Activated naive CD4-positive, alpha-beta T cell treated with anti-CD3 and anti-CD28 coated beads for 36 hours (primary cell): ENCODE results near the gene TLL2. TPM values are rescaled to one million over a fixed set of nuclear protein-coding genes. Genes with fewer than 3 reads are reported as not detected.
A peak's percentile ranks its signal among the peaks of the same experiment; 100 is the strongest.

Experiments used
- CTCF ChIA-PET: fragments of 350-600 bp; sonication (Branson Sonifier 250); formaldehyde crosslinking; loops from one replicate; lab custom pipeline; 2021; ENCODE audit warnings: antibody characterized with exemption; lab: Charles Lee
- DNase-seq: peaks from one replicate; pipeline ENCODE4 v3.0.0-alpha.2; 2020
- H3K27ac Mint-ChIP-seq: one replicate; pipeline ENCODE4 v1.8.0; 2021; ENCODE audit warnings: mild to moderate bottlenecking, mixed read lengths
- H3K27me3 Mint-ChIP-seq: one replicate; pipeline ENCODE4 v1.8.0; 2021; ENCODE audit warnings: low read depth, mixed read lengths
- H3K36me3 Mint-ChIP-seq: one replicate; pipeline ENCODE4 v1.8.0; 2021; ENCODE audit warnings: low read depth, mixed read lengths
- H3K4me1 Mint-ChIP-seq: one replicate; pipeline ENCODE4 v1.8.0; 2021; ENCODE audit warnings: low read depth, mixed read lengths
- H3K4me3 Mint-ChIP-seq: one replicate; pipeline ENCODE4 v1.8.0; 2021; ENCODE audit warnings: mild to moderate bottlenecking, moderate library complexity, mixed read lengths
- H3K9me3 Mint-ChIP-seq: one replicate; pipeline ENCODE4 v1.8.0; 2021; ENCODE audit warnings: mixed read lengths
- intact Hi-C: fragments of 100-400 bp; cut with micrococcal nuclease; formaldehyde crosslinking; loops from one replicate; pipeline ENCODE4 v1.15.1; 2023
- total RNA-seq, 2 experiments: library from RNA; stranded (reverse); gene quantifications; one replicate each; pipeline ENCODE4 v1.2.3, GENCODE V29; 2021

TLL2 gene
- total RNA-seq, 2 experiments from 2014 or later: 0.07 TPM; not detected in 1

DNA sequence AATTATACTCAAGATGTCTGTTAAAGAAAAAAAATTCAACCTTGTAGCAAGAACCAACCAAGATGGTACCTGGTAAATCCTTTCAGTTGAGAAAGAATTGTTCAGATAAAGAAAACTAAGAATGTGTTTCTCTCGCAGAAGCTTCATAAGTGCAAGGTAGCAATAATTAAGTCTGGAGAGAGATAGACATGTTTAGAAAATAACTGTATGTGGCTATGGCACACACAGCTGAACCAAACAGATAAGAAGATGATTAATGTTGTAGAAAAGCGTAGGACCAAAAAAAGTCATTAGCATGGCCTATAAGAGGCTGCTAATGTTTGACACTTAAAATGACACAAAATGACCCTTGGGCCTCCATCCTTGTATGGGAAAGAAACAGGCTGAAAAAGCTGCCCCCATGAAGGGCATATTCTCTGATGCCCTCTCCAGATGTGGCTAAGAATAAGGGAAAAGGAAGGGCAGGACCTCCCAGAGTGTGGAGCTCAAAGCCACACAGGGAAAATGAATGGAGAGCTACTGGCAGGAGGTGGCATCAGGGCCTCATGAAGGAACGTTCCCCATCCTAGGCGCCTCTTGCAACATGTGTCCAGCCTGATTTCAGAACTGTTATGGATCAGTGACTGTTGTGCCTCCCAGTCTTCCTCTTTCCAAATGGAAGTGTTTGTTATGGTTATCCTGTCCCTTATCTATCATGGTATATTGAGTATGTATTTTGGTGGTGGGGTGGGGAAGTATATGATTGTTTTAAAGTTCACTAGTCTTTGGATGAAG is 30.7 kb downstream of the TLL2 start:
- CTCF ChIA-PET: no interaction called here
- H3K27me3 Mint-ChIP-seq: peaks cover 6% of the 10 kb centered on the region

DNA sequence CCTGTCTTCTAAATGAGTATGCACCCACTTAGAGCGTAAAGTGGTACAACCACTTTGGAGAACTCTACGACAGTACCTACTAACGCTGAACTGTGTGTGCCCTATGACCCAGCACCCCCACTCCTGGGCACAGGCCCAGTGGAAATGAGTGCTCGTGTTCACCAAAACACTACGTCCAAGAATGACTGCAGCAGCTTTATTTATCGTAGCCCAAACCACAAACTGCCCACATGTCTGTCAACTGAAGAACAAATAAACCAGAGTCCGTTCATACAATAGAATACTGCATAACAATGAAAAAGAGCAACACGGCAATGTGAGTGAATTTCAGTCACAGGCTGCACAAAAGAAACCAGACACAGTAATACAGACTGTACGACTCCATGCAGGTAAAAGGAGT is 35.4 kb downstream of the TLL2 start:
- H3K27ac Mint-ChIP-seq: no peak overlapping the region
- no peak for DNase-seq

More for the DNA sequence above, 30.7 kb downstream of the TLL2 start:
- no peak overlapping the region for H3K27ac Mint-ChIP-seq
- intact Hi-C loops: no loop called here
- H3K4me1 Mint-ChIP-seq: no peaks in the 10 kb centered on the region
- no peaks in the 10 kb centered on the region for H3K36me3 Mint-ChIP-seq
- DNase-seq: no peak
- no peak overlapping the region for H3K4me3 Mint-ChIP-seq
- no peaks in the 10 kb centered on the region for H3K9me3 Mint-ChIP-seq

DNA sequence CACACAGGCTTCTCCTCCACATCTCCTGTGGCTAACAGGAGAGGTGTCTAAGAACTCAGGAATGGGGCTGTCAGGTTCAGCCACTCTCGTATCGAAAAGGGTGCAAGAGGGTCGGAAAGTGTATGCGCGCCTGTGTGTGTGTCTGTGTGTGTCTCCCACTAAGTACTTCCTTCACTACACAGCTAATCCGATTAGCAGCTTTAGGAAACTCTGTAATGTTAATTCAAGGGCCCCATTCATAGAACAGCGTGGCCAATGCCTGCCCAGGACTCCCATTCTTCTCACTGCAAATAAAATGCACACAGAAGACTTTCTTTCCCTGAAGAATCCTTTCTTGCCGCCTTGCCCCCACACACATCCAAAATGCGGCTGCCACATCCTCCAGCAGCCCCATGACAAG is 39.9 kb downstream of the TLL2 start:
- no peak overlapping the region for H3K4me3 Mint-ChIP-seq
- H3K27me3 Mint-ChIP-seq: peaks cover 7% of the 10 kb centered on the region
- no peak overlapping the region for H3K27ac Mint-ChIP-seq
- DNase-seq: no peak
- H3K9me3 Mint-ChIP-seq: no peaks in the 10 kb centered on the region
- H3K4me1 Mint-ChIP-seq: no peaks in the 10 kb centered on the region
- CTCF ChIA-PET: no interaction called here
- H3K36me3 Mint-ChIP-seq: no peaks in the 10 kb centered on the region
- intact Hi-C loops: no loop called here

More for the DNA sequence above, 35.4 kb downstream of the TLL2 start:
- no peaks in the 10 kb centered on the region for H3K36me3 Mint-ChIP-seq
- no peaks in the 10 kb centered on the region for H3K4me1 Mint-ChIP-seq
- H3K4me3 Mint-ChIP-seq: no peak overlapping the region
- no peaks in the 10 kb centered on the region for H3K9me3 Mint-ChIP-seq
- peaks cover 3% of the 10 kb centered on the region for H3K27me3 Mint-ChIP-seq
- intact Hi-C loops: no loop called here
- CTCF ChIA-PET: no interaction called here

- peak; percentile 57 for DNase-seq
- CTCF ChIA-PET: interaction anchor here (0.6 to 1.5 kb wide), 4 partner anchors 41 to 91 kb away, joined by 3 to 5 read pairs (median 4); no protein-coding TSS in a partner anchor
- Mint-ChIP-seq H3K27ac (no peak overlapping the region), H3K27me3 (peaks cover 10% of the 10 kb centered on the region), H3K4me1 (no peaks in the 10 kb centered on the region), H3K4me3 (no peak overlapping the region), H3K9me3 (no peaks in the 10 kb centered on the region), H3K36me3 (no peaks in the 10 kb centered on the region)
- intact Hi-C loops: no loop called here
Measured at GRCh38 chr10:96470116-96470743, 43.5 kb downstream of the TLL2 start.

- no peak for DNase-seq
- Mint-ChIP-seq H3K9me3 (no peaks in the 10 kb centered on the region), H3K4me1 (no peaks in the 10 kb centered on the region), H3K36me3 (no peaks in the 10 kb centered on the region), H3K27me3 (peaks cover 10% of the 10 kb centered on the region), H3K27ac (no peak overlapping the region), H3K4me3 (no peak overlapping the region)
- intact Hi-C loops: no loop called here
- CTCF ChIA-PET: interaction anchor here (0.6 kb wide), 1 partner anchor 300 kb away, joined by 3 read pairs; no protein-coding TSS in a partner anchor
Measured at GRCh38 chr10:96468845-96469244, 44.9 kb downstream of the TLL2 start.

- CTCF ChIA-PET: no interaction called here
- intact Hi-C loops: no loop called here
- no peak overlapping the region for H3K4me3 Mint-ChIP-seq
- H3K36me3 Mint-ChIP-seq: no peaks in the 10 kb centered on the region
- no peak for DNase-seq
- no peak overlapping the region for H3K27ac Mint-ChIP-seq
- peaks cover 15% of the 10 kb centered on the region for H3K27me3 Mint-ChIP-seq
- peaks cover 2% of the 10 kb centered on the region for H3K9me3 Mint-ChIP-seq
- H3K4me1 Mint-ChIP-seq: no peaks in the 10 kb centered on the region
Measured at GRCh38 chr10:96465599-96465998, 48.1 kb downstream of the TLL2 start.

- intact Hi-C loops: no loop called here
- DNase-seq: no peak
- no peak overlapping the region for H3K27ac Mint-ChIP-seq
- CTCF ChIA-PET: no interaction called here
- no peak overlapping the region for H3K4me3 Mint-ChIP-seq
- peaks cover 6% of the 10 kb centered on the region for H3K27me3 Mint-ChIP-seq
- H3K4me1 Mint-ChIP-seq: no peaks in the 10 kb centered on the region
- no peaks in the 10 kb centered on the region for H3K36me3 Mint-ChIP-seq
- peaks cover 7% of the 10 kb centered on the region for H3K9me3 Mint-ChIP-seq
Measured at GRCh38 chr10:96463562-96463961, 50.2 kb downstream of the TLL2 start.

DNA sequence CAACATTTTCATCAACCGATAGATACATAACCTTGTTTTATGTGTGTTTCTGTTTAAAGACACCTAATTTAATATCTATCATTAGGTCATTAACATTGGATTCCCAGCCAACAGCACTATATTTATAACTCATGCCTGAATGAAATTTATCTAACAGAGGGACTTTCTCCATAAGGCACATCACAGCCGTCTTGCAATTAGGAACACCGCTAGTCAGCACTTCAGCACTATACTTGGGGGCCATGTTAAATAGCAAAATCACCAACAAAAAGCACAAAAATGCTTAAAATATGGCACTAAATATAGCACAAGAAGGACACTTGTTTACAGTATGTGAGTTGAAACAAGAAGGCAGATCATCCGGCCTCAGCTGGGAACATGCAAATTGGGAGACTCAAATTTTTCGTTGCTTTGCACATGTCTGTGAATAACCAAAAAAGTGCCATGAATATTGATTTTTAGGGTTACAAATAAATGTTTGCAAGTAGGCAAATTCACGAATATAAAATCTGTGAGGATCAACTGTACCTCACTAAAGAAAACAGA is 51.0 kb downstream of the TLL2 start:
- CTCF ChIA-PET: no interaction called here
- intact Hi-C loops: no loop called here
- Mint-ChIP-seq H3K4me1 (no peaks in the 10 kb centered on the region), H3K4me3 (no peak overlapping the region), H3K27ac (no peak overlapping the region), H3K36me3 (no peaks in the 10 kb centered on the region), H3K27me3 (peaks cover 7% of the 10 kb centered on the region), H3K9me3 (peaks cover 7% of the 10 kb centered on the region)
- DNase-seq: no peak

- no peak for DNase-seq
- intact Hi-C loops: no loop called here
- Mint-ChIP-seq H3K4me1 (no peaks in the 10 kb centered on the region), H3K4me3 (no peak overlapping the region), H3K27me3 (peaks cover 13% of the 10 kb centered on the region), H3K9me3 (peaks cover 7% of the 10 kb centered on the region), H3K36me3 (no peaks in the 10 kb centered on the region), H3K27ac (no peak overlapping the region)
- CTCF ChIA-PET: no interaction called here
Measured at GRCh38 chr10:96460316-96460715, 53.4 kb downstream of the TLL2 start.

DNA sequence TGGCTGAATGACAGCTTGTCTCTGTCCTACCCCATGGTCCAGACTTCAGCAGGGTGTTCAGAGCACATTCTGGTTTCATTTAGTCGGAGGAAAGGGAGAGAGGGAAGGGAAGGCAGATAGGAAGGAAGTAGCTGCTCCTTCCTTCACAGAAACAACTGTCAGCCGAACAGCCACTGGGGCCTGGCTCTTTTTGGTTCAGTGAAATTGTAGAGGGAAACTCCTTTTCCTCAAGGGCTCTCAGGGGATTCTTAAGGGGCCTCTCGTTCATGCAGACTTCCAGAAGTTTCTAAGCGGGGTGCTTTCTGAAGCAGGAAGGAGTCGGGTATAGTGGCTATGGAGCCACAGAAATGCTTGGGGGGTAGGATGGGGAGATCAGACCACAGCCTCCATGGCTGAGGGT is 56.4 kb downstream of the TLL2 start:
- Mint-ChIP-seq H3K4me3 (no peak overlapping the region), H3K9me3 (peaks cover 7% of the 10 kb centered on the region), H3K27ac (no peak overlapping the region), H3K4me1 (no peaks in the 10 kb centered on the region), H3K27me3 (peaks cover 8% of the 10 kb centered on the region), H3K36me3 (no peaks in the 10 kb centered on the region)
- intact Hi-C loops: no loop called here
- no peak for DNase-seq
- CTCF ChIA-PET: no interaction called here

DNA sequence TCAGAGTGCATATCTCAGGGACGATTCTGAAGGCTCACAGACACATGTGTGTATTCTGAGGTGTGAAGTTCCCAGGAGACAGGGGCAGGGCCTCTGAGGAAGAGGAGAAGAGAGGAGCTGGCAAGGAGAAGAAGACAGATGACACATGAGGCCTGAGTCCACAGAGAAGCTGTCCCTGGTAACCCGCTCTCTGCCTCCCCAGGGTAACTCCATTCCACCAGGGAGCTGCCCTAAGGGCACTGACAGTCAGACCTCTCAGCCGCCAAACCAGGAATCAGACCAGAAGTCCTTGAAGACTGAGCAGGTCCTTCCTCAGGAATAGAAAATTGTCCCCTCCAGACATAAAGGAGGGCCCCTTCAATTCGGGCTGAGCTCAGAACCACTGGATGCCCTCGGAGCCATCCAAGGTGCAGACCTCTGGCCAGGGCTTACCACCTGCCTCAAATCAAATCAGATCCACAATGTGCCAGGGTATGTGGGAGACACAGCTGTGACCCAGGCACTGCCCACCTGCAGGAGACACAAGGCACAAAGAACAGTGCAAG is 57.4 kb downstream of the TLL2 start:
- Mint-ChIP-seq H3K9me3 (peaks cover 7% of the 10 kb centered on the region), H3K4me1 (no peaks in the 10 kb centered on the region), H3K27ac (no peak overlapping the region), H3K36me3 (no peaks in the 10 kb centered on the region), H3K4me3 (no peak overlapping the region), H3K27me3 (peaks cover 8% of the 10 kb centered on the region)
- DNase-seq: no peak
- CTCF ChIA-PET: no interaction called here
- intact Hi-C loops: no loop called here

DNA sequence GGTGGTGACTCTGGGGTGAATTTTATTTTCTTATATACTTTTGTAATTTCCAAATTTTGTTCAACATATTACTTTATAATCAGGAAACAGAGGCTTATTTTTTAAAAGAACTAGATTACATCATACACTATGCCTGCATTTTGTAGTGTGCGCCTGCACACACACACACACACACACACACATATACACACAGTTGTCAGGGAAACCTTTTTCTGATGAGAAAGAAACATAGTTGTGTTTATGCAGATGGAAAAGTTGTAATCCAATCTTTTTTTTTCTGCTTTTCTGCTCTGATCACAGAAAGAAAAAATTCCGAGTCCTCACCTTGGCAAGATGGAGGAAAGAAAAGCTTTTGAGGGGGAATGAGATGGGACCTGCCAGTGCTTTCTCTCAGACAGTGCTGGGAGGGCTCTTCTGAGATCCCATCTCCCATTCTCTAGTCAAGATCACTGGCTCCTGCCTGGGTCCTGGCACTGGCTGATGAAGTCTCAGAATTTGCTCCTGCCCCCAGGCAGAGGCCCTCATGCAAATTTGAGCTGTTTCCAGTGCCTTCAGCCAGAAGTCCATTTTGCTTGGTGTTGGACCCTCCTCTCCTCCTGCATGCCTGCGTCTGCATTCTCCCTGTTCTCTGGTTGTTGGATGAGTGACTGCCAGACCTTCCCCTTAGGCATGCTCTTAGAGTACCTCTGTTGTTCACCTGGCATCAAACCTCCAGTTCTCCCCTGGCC is 59.7 kb downstream of the TLL2 start:
- Mint-ChIP-seq H3K27ac (no peak overlapping the region), H3K9me3 (no peaks in the 10 kb centered on the region), H3K4me3 (no peak overlapping the region), H3K27me3 (peaks cover 8% of the 10 kb centered on the region), H3K36me3 (no peaks in the 10 kb centered on the region), H3K4me1 (no peaks in the 10 kb centered on the region)
- CTCF ChIA-PET: interaction anchor here (0.8 kb wide), 1 partner anchor 225 kb away, joined by 3 read pairs; no protein-coding TSS in a partner anchor
- DNase-seq: no peak
- intact Hi-C loops: no loop called here
